Neural cell (in vitro differentiated cells): ENCODE results near the gene HK1. TPM values are rescaled to one million over a fixed set of nuclear protein-coding genes. Genes with fewer than 3 reads are reported as not detected.

Source experiments
- H2AFZ ChIP-seq: fragments of 200-600, 300-800 bp; sonication (generic), shearing (Covaris generic); 2 replicates; pipeline ENCODE4 v1.6.0; 2014; ENCODE audit warnings: low read depth, mild to moderate bottlenecking, antibody characterized with exemption, low read length, moderate library complexity
- H3F3A ChIP-seq: fragments of 200-600 bp; shearing (Covaris generic); 2 replicates; pipeline ENCODE4 v1.6.1; 2016; ENCODE audit warnings: mild to moderate bottlenecking, moderate library complexity, mixed read lengths, antibody characterized with exemption, low read length; ENCODE audit not compliant: insufficient read depth, poor library complexity, severe bottlenecking
- H3K27ac ChIP-seq: fragments of 200-600, 300-800 bp; sonication (generic), shearing (Covaris generic); 2 replicates; pipeline ENCODE4 v1.5.1; 2014; ENCODE audit warnings: mild to moderate bottlenecking, low read length, moderate library complexity
- H3K27me3 ChIP-seq: fragments of 300-800, 200-600 bp; sonication (generic), shearing (Covaris generic); 2 replicates; pipeline ENCODE4 v1.6.0; 2014; ENCODE audit warnings: mild to moderate bottlenecking, low read depth, low read length, moderate library complexity; ENCODE audit not compliant: insufficient read depth
- H3K36me3 ChIP-seq: fragments of 300-800, 200-600 bp; sonication (generic), shearing (Covaris generic); 2 replicates; pipeline ENCODE4 v1.5.1; 2014; ENCODE audit warnings: mild to moderate bottlenecking, antibody characterized with exemption, low read length, moderate library complexity; ENCODE audit not compliant: insufficient read depth
- H3K4me2 ChIP-seq: fragments of 300-800, 200-600 bp; sonication (generic), shearing (Covaris generic); 2 replicates; pipeline ENCODE4 v1.6.0; 2014; ENCODE audit warnings: mild to moderate bottlenecking, low read length
- H3K4me3 ChIP-seq: fragments of 300-800, 200-600 bp; sonication (generic), shearing (Covaris generic); 2 replicates; pipeline ENCODE4 v1.5.1; 2014; ENCODE audit warnings: mild to moderate bottlenecking, low read length, moderate library complexity
- H3K79me2 ChIP-seq: fragments of 200-600 bp; shearing (Covaris generic); replicated peaks from 2 replicates; pipeline ENCODE4 v1.6.0; 2014; ENCODE audit warnings: mild to moderate bottlenecking, low read length, moderate library complexity; ENCODE audit not compliant: insufficient read depth
- H3K9ac ChIP-seq: fragments of 300-800, 200-600 bp; sonication (generic), shearing (Covaris generic); 2 replicates; pipeline ENCODE4 v1.6.1; 2016; ENCODE audit warnings: mild to moderate bottlenecking, low read length, mixed read lengths
- H3K9me2 ChIP-seq: fragments of 200-600 bp; shearing (Covaris generic); 2 replicates; pipeline ENCODE4 v1.6.1; 2016; ENCODE audit warnings: mild to moderate bottlenecking, low read length, mixed read lengths; ENCODE audit not compliant: insufficient read depth
- H3K9me3 ChIP-seq: fragments of 200-600, 300-800 bp; sonication (generic), shearing (Covaris generic); 2 replicates; pipeline ENCODE4 v1.6.1; 2016; ENCODE audit warnings: mild to moderate bottlenecking, mixed run types, low read length, moderate library complexity, mixed read lengths
- H4K20me1 ChIP-seq: fragments of 200-600 bp; shearing (Covaris generic); 2 replicates; pipeline ENCODE4 v1.6.1; 2016; ENCODE audit warnings: mild to moderate bottlenecking, mixed run types; ENCODE audit not compliant: insufficient read depth
- EP300 ChIP-seq: fragments of 450-650 bp; conservative IDR thresholded peaks from 2 replicates; pipeline ENCODE4 v1.6.1; 2014; ENCODE audit warnings: antibody characterized with exemption, mild to moderate bottlenecking, moderate library complexity; ENCODE audit not compliant: poor library complexity, severe bottlenecking
- EZH2 ChIP-seq: fragments of 200-600, 300-800 bp; shearing (Covaris generic), sonication (generic); IDR thresholded peaks from 2 replicates; pipeline ENCODE4 v1.6.1; 2014; ENCODE audit warnings: antibody characterized with exemption, low read length, borderline replicate concordance, mild to moderate bottlenecking; ENCODE audit not compliant: insufficient read depth, poor library complexity, severe bottlenecking
- MXI1 ChIP-seq: fragments of 450-650 bp; conservative IDR thresholded peaks from 2 replicates; pipeline ENCODE4 v1.6.1; 2014; ENCODE audit warnings: antibody characterized with exemption, mild to moderate bottlenecking; ENCODE audit not compliant: poor library complexity, severe bottlenecking
- POLR2AphosphoS5 ChIP-seq: IDR thresholded peaks from 2 replicates; pipeline ENCODE4 v1.6.1; 2012
- RAD21 ChIP-seq: fragments of 450-650 bp; conservative IDR thresholded peaks from 2 replicates; pipeline ENCODE4 v1.6.1; 2014; ENCODE audit warnings: antibody characterized with exemption, mild to moderate bottlenecking, moderate library complexity
- SMC3 ChIP-seq: fragments of 450-650 bp; conservative IDR thresholded peaks from 2 replicates; pipeline ENCODE4 v1.6.1; 2014; ENCODE audit warnings: antibody characterized with exemption, mild to moderate bottlenecking, moderate library complexity; ENCODE audit not compliant: poor library complexity
- TAF1 ChIP-seq: IDR thresholded peaks from 2 replicates; pipeline ENCODE4 v1.6.1; 2012; ENCODE audit warnings: low read depth
- polyA plus RNA-seq: library from polyadenylated mRNA; depleted of rRNA; stranded (reverse); fragments of >200 nt; gene quantifications from 2 replicates; pipeline ENCODE4 v1.2.3, GENCODE V29; 2014
- TF ChIP-seq, protein P1 (sequence below): fragments of 450-650 bp; IDR thresholded peaks from 2 replicates; pipeline ENCODE4 v1.5.1; 2014; ENCODE audit warnings: antibody characterized with exemption, mild to moderate bottlenecking, moderate library complexity; ENCODE audit not compliant: poor library complexity, severe bottlenecking
- TF ChIP-seq, protein P2 (sequence below): IDR thresholded peaks from 2 replicates; pipeline ENCODE4 v1.6.1; 2012; ENCODE audit warnings: borderline replicate concordance

HK1 gene
- polyA plus RNA-seq, 1 donor from 2014 or later = 60.5 TPM

DNA sequence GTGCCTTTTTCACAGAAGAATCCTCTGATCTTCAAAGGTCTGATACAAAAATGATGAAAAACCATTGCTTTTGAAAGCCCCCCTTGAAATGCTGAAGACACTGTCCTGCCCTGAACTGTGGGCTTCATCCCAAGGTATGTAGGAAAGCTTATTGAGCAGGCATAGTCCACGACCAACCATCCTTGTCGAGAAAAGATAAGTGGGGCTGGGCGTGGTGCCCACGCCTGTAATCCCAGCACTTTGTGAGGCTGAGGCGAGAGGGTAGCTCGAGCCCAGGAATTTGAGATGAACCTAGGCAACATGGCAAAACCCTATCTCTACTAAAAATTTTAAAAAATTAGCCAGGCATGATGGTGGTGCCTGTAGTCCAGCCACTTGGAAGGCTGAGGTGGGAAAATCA lies 112.9 kb downstream of the HK1 start:
- Histone ChIP-seq H3K36me3 (peaks cover 9% of the 10 kb centered on the region), H3K79me2 (no peaks in the 10 kb centered on the region)

DNA sequence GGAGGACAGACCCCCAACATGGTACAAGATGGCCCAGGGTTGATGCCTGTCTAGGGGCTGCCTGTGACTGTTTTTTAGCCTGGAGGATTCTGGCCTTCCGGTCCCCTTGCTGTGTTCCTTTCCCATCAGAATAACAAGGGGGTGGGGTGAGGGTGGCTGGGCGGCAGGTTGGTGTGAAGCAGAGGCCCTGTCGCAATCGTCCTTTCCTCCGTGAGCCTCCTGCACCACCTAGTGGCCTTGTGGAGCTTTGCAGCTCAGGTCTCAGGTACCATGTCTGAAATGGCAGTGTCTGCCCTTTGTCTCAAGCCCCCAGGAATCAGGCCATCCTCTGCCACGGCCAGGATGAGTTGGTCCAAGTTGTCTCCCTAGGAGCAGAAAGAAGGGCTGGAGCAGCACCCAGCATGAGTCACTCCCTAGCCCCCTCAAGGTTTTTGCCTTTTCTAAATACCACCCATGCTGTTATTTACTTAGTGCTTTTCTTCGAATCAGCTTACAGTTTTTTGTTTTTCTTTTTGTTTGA lies 114.2 kb downstream of the HK1 start:
- Histone ChIP-seq H3K27ac (peak overlapping the region; percentile 24), H3K36me3 (peaks cover 9% of the 10 kb centered on the region), H3K4me3 (no peak overlapping the region), H3K9me3 (no peaks in the 10 kb centered on the region), H3K4me2 (no peak overlapping the region), H3K27me3 (no peaks in the 10 kb centered on the region), H3F3A (no peaks in the 10 kb centered on the region), H3K9ac (peak overlapping the region; percentile 55), H4K20me1 (no peaks in the 10 kb centered on the region), H3K9me2 (no peaks in the 10 kb centered on the region), H2AFZ (peak overlapping the region; percentile 45), H3K79me2 (no peaks in the 10 kb centered on the region)
- TF ChIP-seq, protein P1, sequence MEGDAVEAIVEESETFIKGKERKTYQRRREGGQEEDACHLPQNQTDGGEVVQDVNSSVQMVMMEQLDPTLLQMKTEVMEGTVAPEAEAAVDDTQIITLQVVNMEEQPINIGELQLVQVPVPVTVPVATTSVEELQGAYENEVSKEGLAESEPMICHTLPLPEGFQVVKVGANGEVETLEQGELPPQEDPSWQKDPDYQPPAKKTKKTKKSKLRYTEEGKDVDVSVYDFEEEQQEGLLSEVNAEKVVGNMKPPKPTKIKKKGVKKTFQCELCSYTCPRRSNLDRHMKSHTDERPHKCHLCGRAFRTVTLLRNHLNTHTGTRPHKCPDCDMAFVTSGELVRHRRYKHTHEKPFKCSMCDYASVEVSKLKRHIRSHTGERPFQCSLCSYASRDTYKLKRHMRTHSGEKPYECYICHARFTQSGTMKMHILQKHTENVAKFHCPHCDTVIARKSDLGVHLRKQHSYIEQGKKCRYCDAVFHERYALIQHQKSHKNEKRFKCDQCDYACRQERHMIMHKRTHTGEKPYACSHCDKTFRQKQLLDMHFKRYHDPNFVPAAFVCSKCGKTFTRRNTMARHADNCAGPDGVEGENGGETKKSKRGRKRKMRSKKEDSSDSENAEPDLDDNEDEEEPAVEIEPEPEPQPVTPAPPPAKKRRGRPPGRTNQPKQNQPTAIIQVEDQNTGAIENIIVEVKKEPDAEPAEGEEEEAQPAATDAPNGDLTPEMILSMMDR = peak; percentile 98
- TF ChIP-seq EP300 (no peak), SMC3 (peak; percentile 98), RAD21 (peak; percentile 99)

More for the DNA sequence above, 112.9 kb downstream of the HK1 start:
- Histone ChIP-seq H2AFZ (no peak overlapping the region), H3K27me3 (no peaks in the 10 kb centered on the region), H3K4me2 (no peak overlapping the region), H3K9ac (no peak overlapping the region), H4K20me1 (no peaks in the 10 kb centered on the region), H3K9me3 (no peaks in the 10 kb centered on the region), H3F3A (no peaks in the 10 kb centered on the region), H3K9me2 (no peaks in the 10 kb centered on the region), H3K27ac (no peak overlapping the region), H3K4me3 (no peak overlapping the region)
- TF ChIP-seq, protein P1 = no peak
- TF ChIP-seq EP300 (no peak), TAF1 (no peak), MXI1 (no peak), EZH2 (no peak), POLR2AphosphoS5 (no peak), RAD21 (no peak), SMC3 (no peak)
- TF ChIP-seq, protein P2, sequence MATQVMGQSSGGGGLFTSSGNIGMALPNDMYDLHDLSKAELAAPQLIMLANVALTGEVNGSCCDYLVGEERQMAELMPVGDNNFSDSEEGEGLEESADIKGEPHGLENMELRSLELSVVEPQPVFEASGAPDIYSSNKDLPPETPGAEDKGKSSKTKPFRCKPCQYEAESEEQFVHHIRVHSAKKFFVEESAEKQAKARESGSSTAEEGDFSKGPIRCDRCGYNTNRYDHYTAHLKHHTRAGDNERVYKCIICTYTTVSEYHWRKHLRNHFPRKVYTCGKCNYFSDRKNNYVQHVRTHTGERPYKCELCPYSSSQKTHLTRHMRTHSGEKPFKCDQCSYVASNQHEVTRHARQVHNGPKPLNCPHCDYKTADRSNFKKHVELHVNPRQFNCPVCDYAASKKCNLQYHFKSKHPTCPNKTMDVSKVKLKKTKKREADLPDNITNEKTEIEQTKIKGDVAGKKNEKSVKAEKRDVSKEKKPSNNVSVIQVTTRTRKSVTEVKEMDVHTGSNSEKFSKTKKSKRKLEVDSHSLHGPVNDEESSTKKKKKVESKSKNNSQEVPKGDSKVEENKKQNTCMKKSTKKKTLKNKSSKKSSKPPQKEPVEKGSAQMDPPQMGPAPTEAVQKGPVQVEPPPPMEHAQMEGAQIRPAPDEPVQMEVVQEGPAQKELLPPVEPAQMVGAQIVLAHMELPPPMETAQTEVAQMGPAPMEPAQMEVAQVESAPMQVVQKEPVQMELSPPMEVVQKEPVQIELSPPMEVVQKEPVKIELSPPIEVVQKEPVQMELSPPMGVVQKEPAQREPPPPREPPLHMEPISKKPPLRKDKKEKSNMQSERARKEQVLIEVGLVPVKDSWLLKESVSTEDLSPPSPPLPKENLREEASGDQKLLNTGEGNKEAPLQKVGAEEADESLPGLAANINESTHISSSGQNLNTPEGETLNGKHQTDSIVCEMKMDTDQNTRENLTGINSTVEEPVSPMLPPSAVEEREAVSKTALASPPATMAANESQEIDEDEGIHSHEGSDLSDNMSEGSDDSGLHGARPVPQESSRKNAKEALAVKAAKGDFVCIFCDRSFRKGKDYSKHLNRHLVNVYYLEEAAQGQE = no peak
